Progenitor cell of endocrine pancreas (in vitro differentiated cells): ENCODE measurements around the gene SLC39A1. TPM values are rescaled to one million over a fixed set of nuclear protein-coding genes. Genes with fewer than 3 reads are reported as not detected.
A peak's percentile ranks its signal among the peaks of the same experiment; 100 is the strongest.

Source experiments
- DNase-seq: peaks from one replicate; pipeline ENCODE4 v3.0.0; 2021; ENCODE audit warnings: low spot score; ENCODE audit not compliant: unreplicated experiment
- H3K27ac Mint-ChIP-seq: 2 replicates; pipeline ENCODE4 v1.8.0; 2021; ENCODE audit warnings: mild to moderate bottlenecking, moderate library complexity, mixed read lengths
- H3K27me3 Mint-ChIP-seq: 2 replicates; pipeline ENCODE4 v1.8.0; 2021; ENCODE audit warnings: mixed read lengths
- H3K36me3 Mint-ChIP-seq: 2 replicates; pipeline ENCODE4 v1.8.0; 2022; ENCODE audit warnings: mixed read lengths; ENCODE audit not compliant: insufficient read depth
- H3K4me1 Mint-ChIP-seq: 2 replicates; pipeline ENCODE4 v1.8.0; 2021; ENCODE audit warnings: low read depth, mixed read lengths
- H3K4me3 Mint-ChIP-seq: 2 replicates; pipeline ENCODE4 v1.8.0; 2021; ENCODE audit warnings: low read depth, mild to moderate bottlenecking, moderate library complexity, mixed read lengths
- H3K9me3 Mint-ChIP-seq: 2 replicates; pipeline ENCODE4 v1.8.0; 2021; ENCODE audit warnings: low read depth, mixed read lengths
- CTCF ChIP-seq: fragments of 200-600 bp; sonication (generic); IDR thresholded peaks from one replicate; pipeline ENCODE4 v1.5.0; 2021; ENCODE audit warnings: antibody characterized with exemption, mild to moderate bottlenecking; ENCODE audit not compliant: unreplicated experiment
- total RNA-seq: library from RNA; stranded (reverse); gene quantifications from 2 replicates; pipeline ENCODE4 v1.2.1, GENCODE V29; 2021

The SLC39A1 gene
- total RNA-seq, 1 donor from 2014 or later, result 70.6 TPM

- TF ChIP-seq CTCF, result no peak
- H3K27ac Mint-ChIP-seq, result peak overlapping the region; percentile 12
- H3K4me1 Mint-ChIP-seq, result peaks cover 22% of the 10 kb centered on the region
- H3K36me3 Mint-ChIP-seq, result peaks cover 8% of the 10 kb centered on the region
- DNase-seq, result no peak
- H3K4me3 Mint-ChIP-seq, result no peak overlapping the region
- H3K9me3 Mint-ChIP-seq, result no peaks in the 10 kb centered on the region
- H3K27me3 Mint-ChIP-seq, result no peaks in the 10 kb centered on the region
Observed at GRCh38 chr1:153953859-153954365, 9.4 kb downstream of the SLC39A1 start.

- Mint-ChIP-seq H3K27me3 (no peaks in the 10 kb centered on the region), H3K27ac (no peak overlapping the region), H3K4me3 (no peak overlapping the region), H3K4me1 (peaks cover 11% of the 10 kb centered on the region), H3K36me3 (peaks cover 11% of the 10 kb centered on the region), H3K9me3 (no peaks in the 10 kb centered on the region)
- DNase-seq, result no peak
- no peak for TF ChIP-seq CTCF
Observed at GRCh38 chr1:153951801-153952200, 11.5 kb downstream of the SLC39A1 start.

GRCh38 chr1:153951183-153951582, 12.2 kb downstream of the SLC39A1 start:
- no peaks in the 10 kb centered on the region for H3K27me3 Mint-ChIP-seq
- H3K36me3 Mint-ChIP-seq, result peaks cover 11% of the 10 kb centered on the region
- H3K9me3 Mint-ChIP-seq, result no peaks in the 10 kb centered on the region
- H3K4me3 Mint-ChIP-seq, result no peak overlapping the region
- no peak overlapping the region for H3K27ac Mint-ChIP-seq
- H3K4me1 Mint-ChIP-seq, result peaks cover 9% of the 10 kb centered on the region
- no peak for DNase-seq
- no peak for TF ChIP-seq CTCF

- Mint-ChIP-seq H3K9me3 (no peaks in the 10 kb centered on the region), H3K27me3 (no peaks in the 10 kb centered on the region), H3K4me3 (peak within 1 kb of the TSS; percentile 75), H3K36me3 (peaks cover 9% of the 10 kb centered on the region), H3K4me1 (peaks cover 7% of the 10 kb centered on the region), H3K27ac (peak within 1 kb of the TSS; percentile 94)
- TF ChIP-seq CTCF, result peak; percentile 91
- DNase-seq, result peak; percentile 77
Observed at GRCh38 chr1:153946622-153947241, 16.6 kb downstream of the SLC39A1 start, which contains the start of gene DENND4B. Gene DENND4B, minus strand, starts transcription at chr1:153946718. Its CDS starts 2,344 bp downstream, at chr1:153944374.

- H3K36me3 Mint-ChIP-seq, result peaks cover 8% of the 10 kb centered on the region
- H3K4me3 Mint-ChIP-seq, result peak overlapping the region; percentile 75
- no peaks in the 10 kb centered on the region for H3K9me3 Mint-ChIP-seq
- no peak for TF ChIP-seq CTCF
- peak; percentile 35 for DNase-seq
- H3K27me3 Mint-ChIP-seq, result no peaks in the 10 kb centered on the region
- peaks cover 7% of the 10 kb centered on the region for H3K4me1 Mint-ChIP-seq
- H3K27ac Mint-ChIP-seq, result peak overlapping the region; percentile 94
Observed at GRCh38 chr1:153945795-153946621, 17.3 kb downstream of the SLC39A1 start.
